CD4-positive, alpha-beta T cell treated with Interleukin-17A for 4 hours (primary cell): ENCODE results near the gene PRH2.

ENCODE experiments used
- DNase-seq: peaks from one replicate; pipeline ENCODE4 v3.0.0-alpha.2; 2020; ENCODE audit warnings: mixed read lengths

Gene PRH2

GRCh38 chr12:10965476-10965875, 36.4 kb downstream of the PRH2 start:
- DNase-seq: no peak

- no peak for DNase-seq
Observed at GRCh38 chr12:10966314-10966713, 37.3 kb downstream of the PRH2 start.

- DNase-seq: no peak
Observed at GRCh38 chr12:10967409-10967808, 38.4 kb downstream of the PRH2 start.

- no peak for DNase-seq
Observed at GRCh38 chr12:10968765-10969456, 39.9 kb downstream of the PRH2 start.

- no peak for DNase-seq
Observed at GRCh38 chr12:10974965-10975364, 45.9 kb downstream of the PRH2 start.

- DNase-seq: peak; percentile 7
Observed at GRCh38 chr12:10982244-10982643, 53.2 kb downstream of the PRH2 start.
